Spleen (tissue), 11 donors: ENCODE data around the gene TRIM13. TPM values are rescaled to one million over a fixed set of nuclear protein-coding genes. Genes with fewer than 3 reads are reported as not detected.
"Not testable (repeated sequence)": the region's sequence is repeated elsewhere in the genome, so short reads cannot be mapped to it uniquely, and the experiment has no call there.

Experiments
- DNase-seq: peaks from one replicate; pipeline ENCODE4 v3.0.0-alpha.2; 2020
- H3K27ac ChIP-seq, 8 donors: fragments of 200-600 bp; sonication (generic) in 7 of 8; 1 replicate in 4 of 8; 2 replicates in 4 of 8; pipeline versions ENCODE4 v1.5.0 to v1.8.0; 2016 to 2021; ENCODE audit warnings: inconsistent platforms in 4 of 8, mild to moderate bottlenecking in 4 of 8, moderate library complexity in 1 of 8
- H3K27me3 ChIP-seq, 7 donors: fragments of 200-600 bp; sonication (generic) in 6 of 7; replicated peaks in 1 of 7; 1 replicate in 4 of 7; 2 replicates in 3 of 7; pipeline versions ENCODE4 v1.5.0 to v1.8.0; 2016 to 2021; ENCODE audit warnings: inconsistent platforms in 3 of 7, mild to moderate bottlenecking in 1 of 7
- H3K36me3 ChIP-seq, 6 donors: fragments of 200-600 bp; sonication (generic) in 5 of 6; 1 replicate in 4 of 6; 2 replicates in 2 of 6; pipeline versions ENCODE4 v1.5.0 to v1.8.0; 2016 to 2021; ENCODE audit warnings: inconsistent platforms in 2 of 6
- H3K4me1 ChIP-seq, 6 donors: fragments of 200-600 bp; sonication (generic) in 5 of 6; 1 replicate in 3 of 6; 2 replicates in 3 of 6; pipeline versions ENCODE4 v1.5.0 to v1.8.0; 2016 to 2021; ENCODE audit warnings: inconsistent platforms in 3 of 6
- H3K4me3 ChIP-seq, 8 donors: fragments of 200-600 bp; sonication (generic) in 7 of 8; 1 replicate in 4 of 8; 2 replicates in 4 of 8; pipeline versions ENCODE4 v1.5.0 to v1.8.0; 2016 to 2021; ENCODE audit warnings: inconsistent platforms in 4 of 8, mild to moderate bottlenecking in 4 of 8, moderate library complexity in 2 of 8
- H3K9me3 ChIP-seq, 8 donors: fragments of 200-600 bp; sonication (generic) in 7 of 8; 1 replicate in 4 of 8; 2 replicates in 4 of 8; pipeline versions ENCODE4 v1.5.0 to v1.8.0; 2016 to 2021; ENCODE audit warnings: inconsistent platforms in 4 of 8
- CTCF ChIP-seq, 11 experiments: fragments of 200-600 bp in 7 of 11; fragments of 450-650 bp in 4 of 11; sonication (generic) in 4 of 11; IDR thresholded peaks in 8 of 11; conservative IDR thresholded peaks in 3 of 11; 1 replicate in 7 of 11; 2 replicates in 4 of 11; pipeline versions ENCODE4 v1.4.0 to v1.8.0; 2016 to 2021; ENCODE audit warnings: antibody characterized with exemption in 11 of 11, inconsistent platforms in 4 of 11, mild to moderate bottlenecking in 1 of 11
- POLR2A ChIP-seq, 3 donors: fragments of 450-650 bp; IDR thresholded peaks; one replicate each; pipeline ENCODE4 v1.5.1; 2017; ENCODE audit warnings: antibody characterized with exemption in 3 of 3, mild to moderate bottlenecking in 1 of 3
- POLR2AphosphoS5 ChIP-seq, 3 donors: sonication (generic); formaldehyde crosslinking; IDR thresholded peaks; one replicate each; pipeline ENCODE4 v1.5.1; 2017; ENCODE audit warnings: antibody characterized with exemption in 3 of 3
- WGBS, 5 donors: extraction: QIAGEN DNeasy Blood & Tissue Kit in 3 of 5; methylation state at CpG; one replicate each; pipeline versions ENCODE4 v1.1.5 to v1.1.7; 2013 to 2018; 5-methylcytosine and 5-hydroxymethylcytosine counted together
- intact Hi-C: fragments of 100-400 bp; cut with DNase I; formaldehyde crosslinking; loops from one replicate; pipeline ENCODE4 v1.15.0; 2023; ENCODE audit warnings: low total_unique reads
- polyA plus RNA-seq, 3 donors: library from polyadenylated mRNA; stranded (reverse); fragments of 200-250 nt; gene quantifications; one replicate each; pipeline ENCODE4 v1.2.1, GENCODE V29; 2013
- total RNA-seq, 7 donors: library from RNA; depleted of rRNA in 3 of 7; stranded (reverse); fragments of >200 nt in 3 of 7; fragmentation: NEBNext Ultra II Directional in 4 of 7; extraction: Animal tissue kit (Norgen Biotek cat#: 25700) in 4 of 7; gene quantifications; one replicate each; pipeline versions ENCODE4 v1.1.0 to v1.2.1, GENCODE V29; 2016 to 2021
- donor health status: healthy with polysubstance abuse.
- donor health status: DM: no; HTN: no; CAD: no; lungs with moderate emphysema.
- donor health status: DM: no; HTN: no; CAD: no.
- donor health status: Bipolar disorder and iron deficiency.
- donor health status: healthy.
- donor health status: DM: no; HTN: no; CAD: no.
- donor health status: DM: yes; HTN: yes; CAD: no.

Gene TRIM13
- total and polyA plus RNA-seq, 10 donors: 17.1 to 29.7 (median 27.1) TPM

- intact Hi-C loops: no loop called here
- Histone ChIP-seq H3K27ac (no peak overlapping the region), H3K4me1 (peaks cover 0 to 26% (median 15%) of the 10 kb centered on the region in 6 donors), H3K4me3 (no peak overlapping the region), H3K9me3 (no peaks in the 10 kb centered on the region), H3K27me3 (no peaks in the 10 kb centered on the region), H3K36me3 (peaks cover 0 to 78% (median 0%) of the 10 kb centered on the region in 6 donors)
- whole genome bisulfite sequencing, 5 donors: 79 to 87% (median 83%) methylated on average over 4 of the region's 4 CpGs
- TF ChIP-seq CTCF (IDR thresholded peaks at IDR 0.05 in 8 of 11, conservative IDR thresholded peaks at IDR 0.05 in 3 of 11): no peak
- no peak for TF ChIP-seq POLR2A (IDR thresholded peaks at IDR 0.05)
- no peak for TF ChIP-seq POLR2AphosphoS5 (IDR thresholded peaks at IDR 0.05)
- no peak for DNase-seq
Observed at GRCh38 chr13:50052478-50052877, 55.6 kb downstream of the TRIM13 start.

GRCh38 chr13:50053844-50054243 is 57.0 kb downstream of the TRIM13 start:
- WGBS, 5 donors: 55 to 69% (median 67%) methylated on average over 1 of the region's 1 CpG
- no peak for DNase-seq
- Histone ChIP-seq H3K27ac (no peak overlapping the region), H3K36me3 (peaks cover 0 to 81% (median 0%) of the 10 kb centered on the region in 6 donors), H3K9me3 (no peaks in the 10 kb centered on the region), H3K4me3 (no peak overlapping the region), H3K27me3 (no peaks in the 10 kb centered on the region), H3K4me1 (peaks cover 0 to 26% (median 15%) of the 10 kb centered on the region in 6 donors)
- no peak for TF ChIP-seq CTCF (IDR thresholded peaks at IDR 0.05 in 8 of 11, conservative IDR thresholded peaks at IDR 0.05 in 3 of 11)
- TF ChIP-seq POLR2AphosphoS5 (IDR thresholded peaks at IDR 0.05): no peak
- no peak for TF ChIP-seq POLR2A (IDR thresholded peaks at IDR 0.05)
- intact Hi-C loops: no loop called here

GRCh38 chr13:50055454-50055853 is 58.6 kb downstream of the TRIM13 start:
- Histone ChIP-seq H3K36me3 (peaks cover 0 to 76% (median 0%) of the 10 kb centered on the region in 6 donors), H3K27me3 (no peaks in the 10 kb centered on the region), H3K27ac (peak overlapping the region in 4 of 8 donors; percentile 11 to 58 (median 32)), H3K4me1 (peaks cover 0 to 26% (median 15%) of the 10 kb centered on the region in 6 donors), H3K9me3 (no peaks in the 10 kb centered on the region), H3K4me3 (peak overlapping the region in 1 of 8 donors; percentile 4)
- DNase-seq: no peak
- intact Hi-C loops: no loop called here
- TF ChIP-seq POLR2AphosphoS5 (IDR thresholded peaks at IDR 0.05) (no peak), POLR2A (IDR thresholded peaks at IDR 0.05) (no peak), CTCF (IDR thresholded peaks at IDR 0.05 in 8 of 11, conservative IDR thresholded peaks at IDR 0.05 in 3 of 11) (no peak)
- 53 to 83% (median 59%) methylated on average over 1 of the region's 1 CpG for WGBS, 5 donors

GRCh38 chr13:50060718-50061117 is 63.9 kb downstream of the TRIM13 start:
- intact Hi-C loops: no loop called here
- peaks cover 0 to 24% (median 10%) of the 10 kb centered on the region in 6 donors for H3K4me1 ChIP-seq
- no peaks in the 10 kb centered on the region for H3K9me3 ChIP-seq
- DNase-seq: no peak
- WGBS, 5 donors: 94 to 100% (median 96%) methylated on average over 1 of the region's 1 CpG
- peaks cover 0 to 67% (median 2%) of the 10 kb centered on the region in 6 donors for H3K36me3 ChIP-seq
- TF ChIP-seq POLR2AphosphoS5 (IDR thresholded peaks at IDR 0.05) (no peak), POLR2A (IDR thresholded peaks at IDR 0.05) (no peak)
- no peak overlapping the region for H3K4me3 ChIP-seq
- no peak overlapping the region for H3K27ac ChIP-seq
- no peaks in the 10 kb centered on the region for H3K27me3 ChIP-seq

GRCh38 chr13:50062336-50062735 is 65.5 kb downstream of the TRIM13 start:
- WGBS, 5 donors: 95 to 98% (median 97%) methylated on average over 7 of the region's 7 CpGs
- DNase-seq, H3K4me3 ChIP-seq, H3K27me3 ChIP-seq, H3K27ac ChIP-seq, intact Hi-C loops, H3K4me1 ChIP-seq, H3K9me3 ChIP-seq: not testable (repeated sequence)
- peaks cover 0 to 74% (median 11%) of the 10 kb centered on the region in 6 donors for H3K36me3 ChIP-seq
